GM18498 (cell line): ENCODE results near the gene LRPAP1.

Experiments
- ATAC-seq: cut with Tn5 transposase; IDR thresholded peaks from one replicate; pipeline ENCODE4 v1.9.1; 2021; ENCODE audit warnings: mild to moderate bottlenecking, moderate library complexity; ENCODE audit not compliant: unreplicated experiment

Gene LRPAP1

DNA sequence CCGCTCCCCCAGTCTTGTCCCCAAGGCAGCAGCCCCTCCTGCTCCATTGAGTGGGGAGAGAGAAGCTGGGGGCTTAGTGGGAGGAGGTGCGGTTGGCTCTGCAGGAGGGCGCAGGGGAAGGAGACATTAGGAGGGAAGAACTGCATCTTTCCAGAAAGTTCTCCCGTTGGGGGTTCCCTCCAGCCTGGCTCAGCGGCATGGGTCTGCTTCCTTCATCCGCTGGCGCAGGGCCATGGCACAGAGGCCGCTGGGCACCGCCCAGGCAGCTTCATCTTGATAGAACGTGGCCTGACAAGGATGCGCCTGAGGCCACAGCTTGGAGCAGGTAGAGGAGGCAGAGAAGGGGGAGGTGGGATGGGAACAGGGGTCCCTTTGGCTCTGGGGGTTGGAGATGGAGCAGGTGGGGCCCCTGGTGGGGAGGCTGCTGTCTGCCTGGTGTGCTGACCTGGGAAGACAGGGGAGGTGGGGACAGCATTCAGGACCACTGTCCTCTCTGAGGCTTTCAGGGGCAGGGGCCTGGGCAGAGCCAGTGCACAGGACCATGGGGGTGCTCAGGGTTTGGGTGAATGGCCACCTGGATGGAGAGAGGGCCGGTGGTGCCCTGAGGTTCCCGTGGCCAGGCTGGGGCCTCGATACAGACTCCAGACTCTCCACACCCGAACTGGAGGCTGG is 57.0 kb downstream of the LRPAP1 start:
- no peak for ATAC-seq

DNA sequence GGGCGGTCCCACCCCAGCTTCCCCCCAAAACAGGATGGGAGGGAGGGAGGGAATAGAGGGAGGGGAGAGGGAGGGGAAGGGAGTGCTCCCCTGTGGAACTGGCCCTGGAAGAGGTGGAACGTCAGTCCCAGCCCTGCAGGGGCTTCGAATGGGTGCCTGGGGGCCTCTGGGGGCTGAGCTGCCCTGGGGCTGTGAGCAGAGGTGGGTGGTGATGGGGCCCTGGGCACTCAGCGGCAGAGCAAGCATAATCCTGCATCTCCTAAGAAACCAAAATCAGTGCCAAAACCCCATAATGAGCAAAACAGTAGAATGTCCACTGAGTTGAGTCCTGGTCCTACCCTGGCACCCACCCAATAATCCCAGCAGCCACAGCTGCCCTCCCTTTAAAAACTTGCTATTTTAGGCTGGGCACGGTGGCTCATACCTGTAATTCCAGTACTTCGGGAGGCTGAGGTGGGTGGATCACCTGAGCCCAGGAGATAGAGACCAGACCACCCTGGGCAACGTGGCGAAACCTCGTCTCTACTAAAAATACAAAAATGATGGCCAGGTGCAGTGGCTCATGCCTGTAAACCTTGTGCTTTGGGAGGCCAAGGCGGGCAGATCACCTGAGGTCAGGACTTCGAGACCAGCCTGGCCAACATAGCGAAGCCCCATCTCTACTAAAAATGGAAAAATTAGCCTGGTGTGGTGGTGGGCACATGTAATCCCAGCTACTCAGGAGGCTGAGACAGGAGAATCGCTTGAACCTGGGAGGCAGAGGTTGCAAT is 58.0 kb downstream of the LRPAP1 start:
- no peak for ATAC-seq

DNA sequence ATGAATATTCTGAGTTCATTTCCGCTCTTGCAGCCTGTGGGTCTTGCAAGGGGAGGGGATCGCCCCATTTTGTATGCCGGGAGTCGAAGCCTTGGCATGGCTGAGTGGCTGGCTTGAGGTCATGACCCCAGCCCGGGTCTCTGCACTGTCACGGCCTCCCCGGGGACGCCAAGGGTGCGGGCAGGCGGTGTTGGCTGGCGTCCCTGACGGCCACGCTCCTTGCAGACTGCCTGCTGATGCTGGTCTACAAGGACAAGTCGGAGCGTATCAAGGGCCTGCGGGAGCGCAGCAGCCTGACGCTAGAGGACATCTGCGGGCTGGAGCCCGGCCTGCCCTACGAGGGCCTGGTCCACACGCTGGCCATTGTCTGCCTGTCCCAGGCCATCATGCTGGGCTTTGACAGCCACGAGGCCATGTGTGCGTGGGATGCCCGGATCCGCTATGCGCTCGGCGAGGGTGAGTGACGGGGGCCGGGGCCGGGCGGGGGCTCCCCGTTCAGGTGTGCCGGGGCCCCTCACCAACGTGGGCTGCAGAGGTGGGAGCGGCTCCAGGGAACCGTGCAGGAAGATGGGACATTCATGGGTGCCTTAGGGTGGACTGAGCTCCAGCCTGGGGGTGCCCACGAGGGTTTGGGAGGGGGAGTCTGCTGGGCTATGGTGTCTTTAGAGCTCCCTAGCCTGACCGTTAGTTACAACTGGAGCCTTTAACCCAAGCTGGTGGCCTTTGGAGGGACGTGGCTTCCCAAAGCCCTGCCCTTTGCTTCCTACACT is 58.9 kb downstream of the LRPAP1 start:
- ATAC-seq, result no peak

DNA sequence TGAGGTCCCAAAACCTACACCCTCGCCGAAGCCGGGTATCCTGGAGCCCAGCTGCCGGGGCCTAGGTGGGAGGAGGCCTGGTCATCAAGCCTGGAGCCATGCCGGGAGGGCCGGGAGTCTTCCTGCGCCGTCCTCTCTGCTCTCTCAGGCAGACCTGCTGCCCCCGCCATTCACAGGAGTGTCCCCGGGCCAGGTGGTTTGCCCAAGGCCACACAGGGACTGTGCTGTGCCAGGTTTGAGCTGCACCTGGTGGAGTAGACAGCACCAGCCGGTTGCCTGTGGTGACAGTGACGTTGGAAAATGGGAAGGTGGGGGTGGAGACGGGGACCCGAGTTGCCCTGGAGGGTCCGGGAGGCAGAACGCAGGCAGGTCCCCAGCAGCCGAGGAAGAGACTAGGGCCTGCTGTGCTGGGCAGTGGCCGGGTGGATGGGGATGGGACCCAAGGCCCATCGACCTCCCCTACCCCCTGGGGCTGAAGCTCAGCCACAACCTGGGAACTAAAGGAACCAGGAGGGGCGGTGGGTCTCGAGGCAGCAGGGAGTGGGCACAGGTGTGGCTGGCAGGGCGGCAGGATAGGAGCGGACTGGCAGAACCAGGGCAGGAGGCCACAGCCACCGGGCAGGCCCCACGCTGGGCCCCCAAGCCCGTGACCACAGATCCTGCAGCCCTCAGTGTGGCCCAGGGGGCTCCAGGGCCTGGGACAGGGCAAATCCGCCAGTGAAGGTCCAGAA is 59.6 kb downstream of the LRPAP1 start:
- ATAC-seq, result no peak

DNA sequence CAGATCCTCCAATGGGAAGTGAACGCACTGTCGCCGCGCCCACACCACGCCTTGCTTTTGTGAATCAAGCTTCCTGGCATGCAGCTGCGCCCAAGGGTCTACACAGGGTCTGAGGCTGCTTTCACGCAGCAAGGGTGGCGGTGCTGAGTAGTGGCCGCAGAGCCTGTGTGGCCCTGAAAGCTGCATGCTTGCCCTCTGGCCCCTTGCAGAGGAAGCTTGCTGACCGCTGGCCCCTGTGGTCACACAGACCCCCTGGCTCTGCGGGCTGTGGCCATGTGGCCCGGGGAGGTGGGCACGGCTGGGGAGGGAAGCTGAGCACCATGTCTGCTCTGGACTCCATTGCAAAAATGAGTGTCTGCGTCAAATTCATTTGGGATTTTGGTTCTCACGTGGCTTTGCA is 60.3 kb downstream of the LRPAP1 start:
- no peak for ATAC-seq

DNA sequence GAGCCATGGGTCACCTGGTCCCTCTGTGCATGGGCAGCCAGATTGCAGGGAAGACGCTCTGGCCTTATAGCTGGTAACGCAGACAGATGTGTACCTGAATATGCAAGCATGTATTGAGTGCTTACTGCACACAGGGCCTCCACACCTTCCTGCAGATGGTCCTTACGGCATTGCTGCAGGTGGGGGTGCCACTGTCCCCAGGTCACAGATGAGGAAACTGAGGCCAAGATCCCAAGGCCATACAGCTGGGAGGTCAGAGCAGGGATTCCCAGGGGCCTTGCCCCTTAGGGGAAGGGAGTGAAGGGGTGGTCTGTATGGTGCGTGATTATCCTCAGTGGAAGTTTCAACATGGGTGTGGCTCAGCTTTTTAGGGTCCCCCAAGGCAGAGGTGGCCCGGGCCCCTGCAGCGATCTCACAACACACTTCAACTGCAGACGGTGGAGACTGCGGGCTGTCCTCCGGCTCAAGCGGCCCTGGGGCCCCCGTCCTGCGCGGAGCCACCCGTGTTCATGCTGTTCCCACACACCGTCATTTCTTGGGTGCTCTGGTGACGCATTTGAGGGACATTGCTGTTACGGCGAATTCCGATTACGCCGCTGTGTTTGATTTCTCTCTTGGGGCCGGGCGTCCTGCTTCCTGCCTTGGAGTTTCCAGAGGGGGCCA is 61.0 kb downstream of the LRPAP1 start:
- ATAC-seq, result no peak

DNA sequence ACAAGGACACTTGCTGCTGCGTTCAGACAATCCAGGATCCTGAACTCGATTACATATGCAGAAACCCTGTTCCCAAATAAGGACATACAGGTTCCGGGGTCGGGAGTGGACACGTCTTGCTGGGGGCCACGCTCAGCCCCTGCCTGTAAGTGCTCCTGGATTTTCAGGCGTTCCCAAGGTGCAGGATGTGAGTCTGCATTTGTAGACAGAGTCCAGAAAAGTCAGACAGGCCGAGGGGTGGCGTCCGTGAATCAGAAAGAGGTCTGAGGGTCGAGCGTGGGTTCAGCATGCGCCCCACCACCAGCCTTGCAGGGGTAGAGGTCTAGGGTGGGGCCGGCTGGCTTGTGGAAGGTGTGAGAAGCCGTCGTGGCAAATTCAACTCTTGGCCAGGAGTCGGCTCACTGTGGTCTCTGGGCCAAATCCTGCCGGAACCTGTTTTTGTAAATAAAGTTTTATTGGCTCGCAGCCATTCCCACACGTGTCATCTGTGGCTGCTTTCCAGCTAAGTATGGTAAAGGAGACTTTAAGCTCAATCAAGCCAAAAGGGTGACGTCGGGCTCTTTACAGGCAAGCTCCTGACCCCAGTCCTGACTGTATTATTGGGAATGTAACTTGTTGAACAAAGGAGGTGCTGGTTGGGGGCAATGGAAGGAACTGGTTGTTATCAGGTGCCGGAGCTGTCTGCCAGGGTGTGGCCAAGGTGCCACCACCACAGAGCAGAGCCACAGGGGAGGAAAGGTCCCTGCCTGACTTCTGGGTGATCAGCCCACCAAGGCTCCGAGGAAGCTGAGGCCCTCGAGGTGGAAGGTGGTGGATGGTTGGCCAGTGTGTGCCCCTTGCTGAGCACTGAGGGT is 61.8 kb downstream of the LRPAP1 start:
- no peak for ATAC-seq

DNA sequence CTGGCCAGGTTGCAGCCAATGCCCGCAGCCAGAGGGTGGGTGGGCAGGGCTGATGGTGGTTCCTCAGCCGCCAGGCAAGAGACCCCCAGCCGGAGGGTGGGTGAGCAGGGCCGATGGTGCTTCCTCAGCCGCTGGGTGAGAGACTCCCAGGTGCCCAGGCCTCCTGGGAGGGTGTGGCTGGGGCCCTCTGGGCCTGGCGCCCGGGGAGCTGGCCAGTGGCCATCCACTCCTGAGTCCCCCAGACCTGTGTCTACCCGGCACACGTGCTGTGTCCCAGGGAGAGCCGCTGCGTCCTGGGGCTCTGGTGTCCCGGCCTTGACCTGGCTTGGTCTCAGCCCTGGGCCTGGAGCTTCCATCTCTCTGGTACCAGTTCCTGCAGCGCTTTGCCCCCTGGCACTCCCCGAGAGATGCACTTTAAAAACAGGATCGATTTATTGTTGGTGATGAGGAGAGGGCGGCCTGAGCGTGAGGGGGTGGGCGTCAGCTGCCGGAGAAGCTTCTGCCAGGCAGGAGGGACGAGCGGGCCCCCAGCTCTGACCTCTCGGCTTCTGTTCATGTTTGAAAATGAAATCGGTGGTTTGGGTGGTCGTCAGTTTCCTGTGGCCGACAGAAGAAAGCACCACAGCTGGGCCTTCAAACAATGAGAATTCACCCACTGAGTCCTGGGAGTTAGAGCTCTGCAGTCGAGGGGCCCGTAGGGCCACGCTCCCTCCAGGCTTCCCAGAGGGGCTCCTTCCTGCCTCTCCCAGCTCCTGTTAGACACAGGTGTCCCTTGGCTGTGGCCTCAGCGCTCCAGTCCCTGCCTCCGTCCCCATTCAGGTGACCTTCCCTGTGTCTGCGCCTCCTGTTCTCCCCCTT is 62.6 kb downstream of the LRPAP1 start:
- ATAC-seq, result no peak

DNA sequence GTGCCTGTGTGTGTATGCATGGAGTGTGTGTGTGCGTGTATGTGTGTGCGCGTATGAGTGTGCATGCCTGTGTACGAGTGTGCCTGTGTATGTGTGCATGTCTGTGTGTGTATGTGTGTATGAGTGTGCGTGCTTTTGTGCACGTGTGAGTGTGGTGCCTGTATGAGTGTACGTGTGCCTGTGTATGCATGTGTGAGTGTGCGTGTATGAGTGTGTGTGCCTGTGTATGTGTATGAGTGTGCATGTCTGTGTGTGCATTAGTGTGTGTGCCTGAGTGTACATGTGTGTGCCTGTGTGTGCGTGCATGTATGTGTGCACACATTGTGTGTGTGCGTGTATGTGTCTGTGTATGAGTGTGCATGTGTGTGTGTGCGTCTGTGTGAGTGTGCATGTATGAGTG is 63.4 kb downstream of the LRPAP1 start:
- no peak for ATAC-seq

DNA sequence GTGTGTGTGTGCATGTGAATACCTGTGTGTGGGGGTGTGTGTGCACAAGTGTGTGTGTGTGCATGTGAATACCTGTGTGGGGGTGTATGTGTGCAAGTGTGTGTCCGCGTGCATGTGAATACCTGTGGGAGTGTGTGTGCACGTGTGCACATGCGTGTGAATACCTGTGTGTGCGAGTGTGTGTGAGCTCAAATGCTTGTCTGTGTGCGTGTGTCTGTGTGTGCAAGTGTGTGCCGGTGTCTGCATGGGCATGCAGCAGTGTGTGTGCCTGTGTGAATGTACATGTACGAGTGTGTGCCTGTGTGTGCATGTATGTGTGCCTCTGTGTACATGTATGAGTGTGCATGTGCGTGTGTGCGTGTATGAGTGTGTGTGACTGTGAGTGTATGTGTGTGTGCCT is 64.1 kb downstream of the LRPAP1 start:
- ATAC-seq, result no peak

DNA sequence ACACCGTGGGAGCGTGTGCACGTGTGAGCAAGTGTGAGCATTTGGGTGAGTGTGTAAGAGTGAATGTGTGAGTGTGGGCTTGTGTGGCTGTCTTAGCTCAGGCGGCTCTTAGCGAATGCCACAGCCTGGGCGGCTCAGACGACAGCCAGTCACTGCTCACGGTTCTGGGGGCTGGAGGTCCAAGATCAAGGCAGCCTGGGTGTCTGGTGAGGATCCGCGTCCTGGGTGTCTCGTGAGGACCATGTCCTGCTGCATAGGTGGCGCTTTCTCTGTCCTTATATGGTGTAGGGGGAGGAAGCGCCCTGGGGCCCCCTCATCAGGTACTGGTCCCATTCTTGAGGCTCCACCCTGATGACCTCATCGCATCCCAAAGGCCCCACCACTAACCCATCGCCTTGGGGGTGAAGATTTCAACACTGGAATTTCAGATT is 64.6 kb downstream of the LRPAP1 start:
- ATAC-seq, result no peak

DNA sequence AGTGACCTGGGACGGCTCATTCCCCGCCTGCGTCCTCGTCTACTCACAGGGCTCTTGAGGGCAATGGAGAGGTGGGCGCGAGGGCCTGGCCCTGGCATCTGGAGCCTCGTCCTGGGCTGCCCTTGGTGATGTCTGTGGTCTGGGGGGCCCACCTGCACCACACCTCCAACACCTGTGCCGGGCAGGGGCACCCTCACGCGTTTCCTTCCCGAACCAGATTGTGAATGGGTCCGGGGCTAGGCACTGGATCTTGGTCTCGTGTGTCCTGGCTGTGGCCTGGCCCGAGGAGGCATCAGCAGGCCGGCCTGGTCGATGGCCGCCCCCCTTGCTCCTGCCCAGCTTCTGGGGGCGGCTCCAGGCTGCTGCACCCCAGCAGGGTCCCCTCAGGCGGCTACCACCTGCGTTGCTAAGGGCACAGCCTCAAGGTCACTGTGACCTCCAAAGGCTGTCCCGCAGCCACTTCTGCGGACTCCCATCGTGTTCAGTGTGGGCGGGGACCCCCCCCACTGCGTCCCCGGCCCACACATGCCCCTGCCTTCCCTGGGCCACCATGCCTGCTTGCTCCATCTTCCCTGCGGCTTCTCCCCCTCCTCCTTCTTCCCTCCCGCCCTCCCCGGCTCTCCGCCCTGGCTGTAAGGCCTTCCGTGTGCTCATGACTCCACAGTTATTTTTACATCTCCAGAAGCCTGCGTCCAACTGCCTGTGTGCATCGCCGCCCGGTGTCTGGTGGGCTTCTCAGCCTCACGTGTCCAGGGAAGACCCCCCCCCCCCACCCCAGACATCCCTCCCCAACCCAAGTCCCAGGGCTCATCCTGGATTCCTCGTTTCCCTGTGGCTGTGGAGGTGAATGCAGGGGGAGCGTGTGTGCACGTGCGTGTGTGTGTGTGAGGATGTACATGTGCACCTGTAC is 65.3 kb downstream of the LRPAP1 start:
- ATAC-seq, result no peak

DNA sequence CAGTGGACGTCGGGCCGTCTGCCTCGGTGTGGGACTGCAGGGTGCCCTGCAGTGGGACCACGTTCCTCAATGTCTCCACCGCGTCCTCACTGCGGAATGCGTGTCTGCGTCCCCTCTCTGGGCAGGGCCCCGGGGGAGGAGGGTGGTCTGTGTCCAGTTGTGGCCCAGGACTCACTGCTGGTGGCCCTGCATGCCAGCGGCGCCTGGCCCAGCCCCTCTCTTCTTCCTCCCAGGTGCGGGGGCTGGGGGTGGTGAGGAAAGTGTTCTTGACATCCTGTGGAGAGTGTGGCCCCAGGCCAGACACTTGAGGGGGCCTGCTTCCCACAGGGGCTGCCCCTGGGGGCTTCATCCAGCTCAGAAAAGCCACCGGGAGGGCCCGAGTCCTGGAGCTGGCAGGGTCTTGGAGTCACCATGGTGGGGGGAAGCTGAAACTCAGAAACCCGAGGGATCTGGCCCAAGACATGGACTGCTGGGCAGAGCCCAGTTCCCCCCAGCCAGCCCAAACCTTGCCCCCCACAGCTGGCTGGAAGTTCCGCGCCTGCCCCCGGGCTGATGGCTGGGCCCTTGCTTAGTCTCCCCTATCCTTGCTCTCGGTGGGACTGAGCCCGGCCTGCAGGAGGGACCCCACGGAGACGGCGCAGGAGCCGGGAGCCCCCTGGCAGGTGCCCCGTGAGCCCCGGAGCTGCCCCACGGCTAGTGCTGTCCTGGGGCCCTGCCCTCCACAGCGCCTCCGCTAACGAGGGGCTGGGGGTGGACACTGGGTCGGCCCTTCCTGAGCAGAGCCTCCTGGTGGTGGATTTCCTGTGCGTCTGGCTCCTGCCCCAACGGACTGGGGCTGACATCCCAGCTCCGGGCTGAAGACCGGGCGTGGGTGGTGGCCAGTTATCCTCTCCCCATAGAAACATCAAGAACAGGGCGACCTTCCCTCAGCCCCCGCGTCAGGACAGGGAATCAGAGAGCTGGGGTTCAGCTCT is 66.2 kb downstream of the LRPAP1 start:
- no peak for ATAC-seq

DNA sequence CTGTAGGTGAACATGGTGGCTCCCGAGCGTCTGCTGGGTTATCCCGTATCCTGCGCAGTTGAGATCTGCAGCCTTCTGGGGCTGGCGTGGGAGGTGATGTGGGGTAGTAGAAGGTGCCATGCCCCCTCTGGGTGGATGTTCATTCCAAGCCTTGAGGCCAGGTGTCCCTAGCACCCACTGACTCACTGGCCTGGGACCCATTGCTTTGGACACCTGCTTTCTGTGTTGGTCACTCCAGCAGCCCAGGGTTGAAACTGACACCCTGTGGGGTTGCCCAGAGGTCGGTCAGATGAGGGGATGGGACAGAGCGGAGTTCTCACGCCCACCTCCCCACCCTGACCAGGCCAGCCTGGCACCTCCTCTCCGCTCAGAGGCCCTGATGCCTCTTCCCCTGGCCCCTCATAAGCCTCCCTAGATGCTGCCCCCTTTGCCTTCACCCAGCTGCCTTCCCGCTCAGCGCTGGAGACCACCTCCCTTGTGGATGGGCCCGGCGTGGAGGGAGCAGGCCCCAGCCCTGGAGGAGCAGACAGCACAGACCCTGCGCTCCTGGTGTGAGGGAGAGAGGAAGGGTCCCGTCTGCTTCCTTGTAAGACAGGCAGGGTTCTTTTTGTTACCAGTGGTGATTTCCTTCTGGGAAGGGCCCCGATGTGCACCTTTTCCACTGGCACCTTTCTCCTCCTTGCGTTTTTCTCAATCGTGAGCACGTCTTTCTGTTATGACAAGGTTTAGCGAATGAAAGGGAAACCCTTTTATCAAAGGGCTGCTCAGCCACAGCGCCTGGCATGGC is 67.1 kb downstream of the LRPAP1 start:
- ATAC-seq, result no peak

DNA sequence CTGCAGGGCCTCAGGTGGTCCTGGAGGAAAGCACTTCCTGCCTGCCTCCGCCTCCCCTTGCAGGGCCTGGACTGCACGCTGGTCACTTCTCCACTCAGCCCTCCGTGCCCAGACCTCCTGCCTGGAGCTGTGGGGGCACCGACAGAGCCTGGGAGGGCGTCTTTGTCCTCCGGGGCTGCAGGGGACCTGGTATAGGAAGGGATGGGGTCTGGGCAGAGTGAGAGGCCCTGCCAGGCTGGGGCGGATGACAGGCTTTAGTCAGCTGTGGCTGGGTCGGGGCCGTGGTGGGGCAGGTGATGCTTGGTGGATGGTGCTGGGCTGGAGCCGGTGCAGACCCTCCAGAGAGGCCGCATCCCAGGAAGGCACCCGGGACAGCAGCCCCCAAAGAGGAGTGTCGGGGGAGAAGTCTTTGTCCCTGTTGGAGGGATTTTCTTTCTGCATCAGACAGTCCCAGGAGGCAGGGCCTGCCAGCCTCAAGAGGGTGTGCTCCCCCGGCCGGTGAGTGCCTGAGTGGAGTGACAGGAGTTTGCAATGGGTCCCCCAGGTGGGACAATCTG is 67.8 kb downstream of the LRPAP1 start:
- no peak for ATAC-seq
